Measurements from ENCODE around the gene LIX1. TPM values are rescaled to one million over a fixed set of nuclear protein-coding genes. Genes with fewer than 3 reads are reported as not detected.

LIX1 gene
- total and polyA plus RNA-seq, 2 of the 8 experiments (the other 6 are each of a cell fraction or from before 2014, with no cell fraction given), result 0.26 to 0.45 TPM

- H2BK12ac ChIP-seq (ENCODE audit: low read depth, low read length), result no peak overlapping the region
- H2BK15ac ChIP-seq (ENCODE audit: low read length), result no peak overlapping the region
- H2BK5ac ChIP-seq (ENCODE audit: low read depth, low read length), result no peak overlapping the region
- DNase-seq (ENCODE audit: low read depth in 1 of 2, low spot score in 2 of 2) (no peak), FAIRE-seq (no peak)
- no peaks in the 10 kb centered on the region; a peak in 1 of 8 replicates for H3K36me3 ChIP-seq (ENCODE audit: control insufficient read depth in 2 of 4, insufficient read depth in 4 of 4, low read length in 3 of 4)
- H3K4ac ChIP-seq (replicated peaks; ENCODE audit: insufficient read length, low read depth, low read length), result no peak overlapping the region
- H3K4me2 ChIP-seq (ENCODE audit: insufficient read depth in 1 of 2, low read depth in 2 of 2, low read length in 2 of 2), result no peak overlapping the region
- H3K27ac ChIP-seq (ENCODE audit: low read depth, low read length), result no peak overlapping the region
- H3K4me3 ChIP-seq (ENCODE audit: extremely low read depth in 1 of 4, insufficient read depth in 2 of 4, low read depth in 3 of 4, low read length in 4 of 4), result no peak overlapping the region
- ChIA-PET CTCF (ENCODE audit: partially characterized antibody) (interaction anchor here (0.6 to 1.2 kb wide), 5 partner anchors 10 to 255 kb away, joined by 3 read pairs; no protein-coding TSS in a partner anchor), POLR2A (ENCODE audit: partially characterized antibody) (no interaction called here)
- no peak overlapping the region for H2AFZ ChIP-seq (ENCODE audit: low read length)
- H3K18ac ChIP-seq (ENCODE audit: extremely low read depth, low read length), result no peak overlapping the region
- H3K9me3 ChIP-seq (ENCODE audit: insufficient read depth in 2 of 2, low read depth in 1 of 2, low read length in 1 of 2), result no peaks in the 10 kb centered on the region
- WGBS, 2 experiments (ENCODE audit: extremely low coverage in 1 of 2, insufficient coverage in 1 of 2, insufficient read length in 1 of 2, insufficient replicate concordance in 2 of 2, low coverage in 1 of 2, low lambda C conversion rate in 2 of 2, missing lambda C conversion rate in 1 of 2), result 91% methylated on average over 5 of the region's 5 CpGs; no CpG with 5 or more reads in 1 of the 2 experiments
- H3K23ac ChIP-seq (ENCODE audit: insufficient read length), result no peak overlapping the region
- H2BK20ac ChIP-seq (ENCODE audit: low read length), result no peak overlapping the region
- no peak overlapping the region for H4K5ac ChIP-seq (ENCODE audit: insufficient read length, low read depth, low read length)
- no peak overlapping the region for H3K14ac ChIP-seq (ENCODE audit: insufficient read length)
- H3K56ac ChIP-seq (replicated peaks; ENCODE audit: insufficient read length, low read depth, low read length), result no peak overlapping the region
- no peak overlapping the region for H2BK120ac ChIP-seq (replicated peaks; ENCODE audit: low read depth, low read length)
- H4K8ac ChIP-seq (ENCODE audit: extremely low read depth, insufficient read depth, low read length), result no peak overlapping the region
- no peak overlapping the region for H4K91ac ChIP-seq (replicated peaks; ENCODE audit: insufficient read length, low read length)
- H3K27me3 ChIP-seq (replicated peaks in 1 of 4; ENCODE audit: control insufficient read depth in 3 of 4, extremely low read depth in 1 of 4, insufficient read depth in 3 of 4, low read length in 3 of 4), result no peaks in the 10 kb centered on the region; a peak in 1 of 7 replicates
- no peak overlapping the region for H2AK5ac ChIP-seq (ENCODE audit: low read depth, low read length)
- no peaks in the 10 kb centered on the region for H3K79me2 ChIP-seq (ENCODE audit: control insufficient read depth in 1 of 2, insufficient read depth in 2 of 2, low read length in 2 of 2)
- no peaks in the 10 kb centered on the region for H4K20me1 ChIP-seq (replicated peaks in 1 of 2; ENCODE audit: control insufficient read depth in 1 of 2, insufficient read depth in 2 of 2, low read length in 2 of 2)
- no peaks in the 10 kb centered on the region for H3K4me1 ChIP-seq (replicated peaks in 1 of 4; ENCODE audit: control insufficient read depth in 3 of 4, insufficient read depth in 4 of 4, low read length in 3 of 4)
- H3K9ac ChIP-seq (replicated peaks in 1 of 4; ENCODE audit: extremely low read depth in 1 of 4, low read depth in 3 of 4, low read length in 3 of 4), result no peak overlapping the region
- no peaks in the 10 kb centered on the region for H3K79me1 ChIP-seq (ENCODE audit: low read depth, low read length)
- no peaks in the 10 kb centered on the region for H3K23me2 ChIP-seq (ENCODE audit: low read depth, low read length)
- TF ChIP-seq MAFK (IDR thresholded peaks at IDR 0.05; ENCODE audit: low read depth, low read length) (no peak), PHF8 (conservative IDR thresholded peaks at IDR 0.05; ENCODE audit: low read depth, low read length) (no peak), CTCF (IDR thresholded peaks at IDR 0.05; ENCODE audit: control extremely low read depth in 1 of 3, insufficient read depth in 1 of 3, low read depth in 1 of 3, low read length in 3 of 3) (no peak), KDM1A (IDR thresholded peaks at IDR 0.05; ENCODE audit: borderline replicate concordance, low read length) (no peak), E2F6 (IDR thresholded peaks at IDR 0.05) (no peak), CBX8 (IDR thresholded peaks at IDR 0.05; ENCODE audit: borderline replicate concordance, low read depth, low read length) (no peak), SIN3A (conservative IDR thresholded peaks at IDR 0.05 in 1 of 2, IDR thresholded peaks at IDR 0.05 in 1 of 2; ENCODE audit: low read depth in 1 of 2, low read length in 2 of 2) (no peak), MAX (IDR thresholded peaks at IDR 0.05) (no peak), TBP (IDR thresholded peaks at IDR 0.05; ENCODE audit: low read depth, low read length) (no peak), HDAC6 (IDR thresholded peaks at IDR 0.05; ENCODE audit: low read depth, low read length) (no peak), SP1 (IDR thresholded peaks at IDR 0.05; ENCODE audit: low read depth, low read length) (no peak)
These were observed 20.6 kb downstream of the LIX1 start for GRCh38 chr5:97121848-97122247.
